Epithelial cell of esophagus (primary cell): Measurements from ENCODE around the gene ASPSCR1.

Source experiments
- DNase-seq: peaks from one replicate; pipeline ENCODE4 v3.0.0; 2010; ENCODE audit warnings: low read depth
- H3K4me3 ChIP-seq: 2 replicates; pipeline ENCODE4 v1.5.1; 2011; ENCODE audit warnings: mild to moderate bottlenecking, low read length, control low read depth
- TF ChIP-seq, protein P1 (sequence below): IDR thresholded peaks from 2 replicates; pipeline ENCODE4 v1.5.1; 2011; ENCODE audit warnings: low read depth, mild to moderate bottlenecking, low read length, control low read depth, inconsistent platforms; ENCODE audit not compliant: insufficient read depth; ENCODE audit errors: missing control alignments

ASPSCR1 gene

DNA sequence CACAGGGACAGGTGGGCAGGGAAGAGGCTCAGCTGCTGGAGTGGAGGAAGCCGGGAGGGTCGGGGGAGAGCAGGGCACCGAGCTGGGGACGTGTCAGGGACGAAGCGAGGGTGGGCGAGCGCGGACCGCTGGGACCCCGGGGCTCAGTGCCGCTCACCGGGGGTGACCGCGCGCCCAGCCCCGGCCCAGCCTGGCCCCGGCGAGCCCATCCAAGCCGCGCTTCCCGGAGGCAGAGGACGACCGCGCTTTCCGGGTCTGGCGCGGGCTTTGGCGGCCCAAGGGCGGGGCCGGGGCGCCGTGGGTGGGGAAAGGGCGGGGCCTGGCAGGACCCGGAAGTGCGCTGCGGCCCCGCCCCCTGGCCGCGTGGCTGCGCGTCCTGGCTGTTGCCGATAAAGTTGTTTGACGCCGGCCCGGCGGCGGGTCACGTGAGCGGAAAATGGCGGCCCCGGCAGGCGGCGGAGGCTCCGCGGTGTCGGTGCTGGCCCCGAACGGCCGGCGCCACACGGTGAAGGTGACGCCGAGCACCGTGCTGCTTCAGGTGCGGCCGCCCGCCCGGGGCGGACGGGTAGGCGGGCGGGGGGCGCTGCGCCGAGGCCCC, at the start of gene ASPSCR1:
Gene ASPSCR1, plus strand, starts transcription at position 419 of the 598 bp plus-strand sequence. Its CDS starts 18 bp downstream, at position 437.
- DNase-seq, result peak; percentile 95
- H3K4me3 ChIP-seq, result peak within 1 kb of the TSS; percentile 81
- TF ChIP-seq, protein P1, sequence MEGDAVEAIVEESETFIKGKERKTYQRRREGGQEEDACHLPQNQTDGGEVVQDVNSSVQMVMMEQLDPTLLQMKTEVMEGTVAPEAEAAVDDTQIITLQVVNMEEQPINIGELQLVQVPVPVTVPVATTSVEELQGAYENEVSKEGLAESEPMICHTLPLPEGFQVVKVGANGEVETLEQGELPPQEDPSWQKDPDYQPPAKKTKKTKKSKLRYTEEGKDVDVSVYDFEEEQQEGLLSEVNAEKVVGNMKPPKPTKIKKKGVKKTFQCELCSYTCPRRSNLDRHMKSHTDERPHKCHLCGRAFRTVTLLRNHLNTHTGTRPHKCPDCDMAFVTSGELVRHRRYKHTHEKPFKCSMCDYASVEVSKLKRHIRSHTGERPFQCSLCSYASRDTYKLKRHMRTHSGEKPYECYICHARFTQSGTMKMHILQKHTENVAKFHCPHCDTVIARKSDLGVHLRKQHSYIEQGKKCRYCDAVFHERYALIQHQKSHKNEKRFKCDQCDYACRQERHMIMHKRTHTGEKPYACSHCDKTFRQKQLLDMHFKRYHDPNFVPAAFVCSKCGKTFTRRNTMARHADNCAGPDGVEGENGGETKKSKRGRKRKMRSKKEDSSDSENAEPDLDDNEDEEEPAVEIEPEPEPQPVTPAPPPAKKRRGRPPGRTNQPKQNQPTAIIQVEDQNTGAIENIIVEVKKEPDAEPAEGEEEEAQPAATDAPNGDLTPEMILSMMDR, result no peak

- peak; percentile 93 for DNase-seq
- TF ChIP-seq, protein P1, result no peak
- H3K4me3 ChIP-seq, result peak within 1 kb of the TSS; percentile 70
These were observed 49.5 kb upstream of the ASPSCR1 start, which contains the start of gene MAFG for GRCh38 chr17:81927653-81928543. TSS of gene MAFG (minus strand) at chr17:81927735. CDS start at chr17:81923185, 4,550 bp downstream.

DNA sequence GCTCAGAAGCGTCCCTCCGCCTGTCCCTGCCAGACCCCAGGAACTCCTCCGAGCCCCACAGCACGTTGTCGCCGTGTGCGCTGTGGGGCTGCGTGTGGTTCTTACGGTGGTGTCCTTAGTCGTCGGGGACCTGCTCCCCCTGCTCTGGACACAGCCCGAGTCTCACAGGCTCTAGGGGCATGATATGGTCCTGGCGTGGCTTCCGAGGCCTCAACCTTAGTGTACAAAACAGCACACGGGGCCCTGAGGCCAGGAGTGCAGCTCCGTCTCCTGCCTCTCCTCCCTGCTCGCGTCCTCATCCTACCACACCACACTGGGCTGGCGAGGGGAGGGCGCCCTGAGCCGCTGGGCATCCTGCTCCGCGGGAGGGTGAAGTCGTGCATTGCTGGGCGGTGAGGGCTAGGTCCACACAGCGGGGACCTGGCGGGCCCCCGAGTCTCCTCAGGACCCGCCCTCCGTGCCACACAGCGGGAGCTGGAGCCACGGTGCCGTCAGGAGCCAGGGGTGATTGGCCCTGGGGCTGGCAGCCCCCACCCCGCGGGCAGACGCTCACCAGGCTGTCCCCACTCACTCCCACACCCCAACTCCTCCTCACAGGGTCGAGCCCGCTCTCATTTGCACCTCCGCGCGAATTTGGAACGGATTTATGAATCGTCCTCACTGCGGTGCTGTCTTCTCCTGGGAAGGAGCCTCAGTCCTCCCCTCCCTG, 48.7 kb upstream of the ASPSCR1 start:
- peak overlapping the region; percentile 59 for H3K4me3 ChIP-seq

GRCh38 chr17:81929253-81930141, 47.9 kb upstream of the ASPSCR1 start:
- no peak for DNase-seq
- no peak overlapping the region for H3K4me3 ChIP-seq
- TF ChIP-seq, protein P1, result no peak

More for the DNA sequence above, 48.7 kb upstream of the ASPSCR1 start:
- TF ChIP-seq, protein P1, result no peak
- DNase-seq, result no peak

GRCh38 chr17:81930142-81931125, 47.0 kb upstream of the ASPSCR1 start:
- no peak for DNase-seq
- H3K4me3 ChIP-seq, result no peak overlapping the region
- TF ChIP-seq, protein P1, result no peak
